Measurements from ENCODE around the gene EIF2B5. TPM values are rescaled to one million over a fixed set of nuclear protein-coding genes. Genes with fewer than 3 reads are reported as not detected.

Gene EIF2B5
- total and polyA plus RNA-seq, 2 of the 13 experiments (the other 11 are each of a cell fraction or from before 2014, with no cell fraction given) = 38.4 to 60.2 TPM

GRCh38 chr3:184176377-184177330, 41.5 kb downstream of the EIF2B5 start (continued):
- TF ChIP-seq THAP7 (CRISPR knock-in tag; IDR thresholded peaks at IDR 0.05) (no peak), ZNF772 (CRISPR knock-in tag; IDR thresholded peaks at IDR 0.05) (0 out of 2 replicates have a peak, but pooled peaks have one; percentile 32), KAT8 (CRISPR knock-in tag; IDR thresholded peaks at IDR 0.05) (0 out of 2 replicates have a peak, but pooled peaks have one; percentile 33), CTCF (CRISPR knock-in tag; IDR thresholded peaks at IDR 0.05) (peak; percentile 9; the same call in 1 of the 2 replicates), PRPF4 (IDR thresholded peaks at IDR 0.05; ENCODE audit: low read depth, low read length, poor library complexity, severe bottlenecking) (no peak), ZNF12 (CRISPR knock-in tag; IDR thresholded peaks at IDR 0.05) (no peak), UBTF (CRISPR knock-in tag; IDR thresholded peaks at IDR 0.05) (peak; percentile 25; the same call in 1 of the 2 replicates), YY1 (IDR thresholded peaks at IDR 0.05; ENCODE audit: insufficient read depth, insufficient replicate concordance, low read depth, low read length) (peak; percentile 73), PRDM10 (CRISPR knock-in tag; IDR thresholded peaks at IDR 0.05; ENCODE audit: low read depth) (0 out of 2 replicates have a peak, but pooled peaks have one; percentile 26), SRY (CRISPR knock-in tag; IDR thresholded peaks at IDR 0.05) (peak; percentile 60; the same call in 1 of the 2 replicates), DMAP1 (CRISPR knock-in tag; IDR thresholded peaks at IDR 0.05) (0 out of 2 replicates have a peak, but pooled peaks have one; percentile 25), MBNL3 (CRISPR knock-in tag; conservative IDR thresholded peaks at IDR 0.05) (no peak), ETV5 (CRISPR knock-in tag; IDR thresholded peaks at IDR 0.05; ENCODE audit: borderline replicate concordance) (peak; percentile 26; the same call in 1 of the 2 replicates), ZNF605 (CRISPR knock-in tag; IDR thresholded peaks at IDR 0.05) (peak; percentile 57; the same call in 1 of the 2 replicates), KDM2A (CRISPR knock-in tag; IDR thresholded peaks at IDR 0.05; ENCODE audit: borderline replicate concordance, low read depth) (0 out of 2 replicates have a peak, but pooled peaks have one; percentile 22), FOSL2 (CRISPR knock-in tag; IDR thresholded peaks at IDR 0.05) (peak; percentile 72), TAF15 (IDR thresholded peaks at IDR 0.05; ENCODE audit: low read depth, low read length, poor library complexity, severe bottlenecking) (no peak), ARHGAP35 (CRISPR knock-in tag; IDR thresholded peaks at IDR 0.05; ENCODE audit: borderline replicate concordance) (no peak)
